ENCODE results near the gene PLD1.

DNA sequence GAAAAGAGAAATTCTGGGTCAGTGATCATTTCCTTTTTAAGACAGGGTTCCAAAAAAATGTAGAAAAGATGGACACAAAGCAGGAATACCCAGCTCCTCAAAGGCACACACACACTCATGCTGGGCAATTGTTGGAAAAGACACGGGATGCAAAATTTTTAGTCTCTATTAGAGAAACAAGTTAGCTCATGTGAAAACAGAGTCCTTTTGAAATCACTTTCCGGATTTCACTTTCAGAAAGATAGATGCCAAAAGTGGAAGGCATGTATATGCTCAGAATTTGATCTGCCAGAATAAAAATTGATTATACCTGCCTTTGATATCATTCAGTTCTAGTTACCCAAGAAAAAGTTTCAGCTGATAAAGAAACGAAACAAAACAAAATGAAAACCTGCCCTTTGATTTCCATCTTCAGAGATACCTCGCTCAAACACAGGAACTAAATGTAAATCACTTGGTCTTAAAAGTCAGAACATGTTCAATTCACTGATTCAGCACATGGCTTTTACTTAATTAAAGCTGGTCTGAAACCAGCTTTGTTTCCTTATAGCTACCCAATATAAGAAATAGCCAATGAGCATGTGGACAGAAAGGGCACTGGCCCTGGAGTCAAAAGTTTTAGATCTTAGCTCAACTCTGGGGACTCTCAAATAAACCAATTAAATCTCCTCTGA is 52.8 kb downstream of the PLD1 start:
- TF ChIP-seq, protein P1, sequence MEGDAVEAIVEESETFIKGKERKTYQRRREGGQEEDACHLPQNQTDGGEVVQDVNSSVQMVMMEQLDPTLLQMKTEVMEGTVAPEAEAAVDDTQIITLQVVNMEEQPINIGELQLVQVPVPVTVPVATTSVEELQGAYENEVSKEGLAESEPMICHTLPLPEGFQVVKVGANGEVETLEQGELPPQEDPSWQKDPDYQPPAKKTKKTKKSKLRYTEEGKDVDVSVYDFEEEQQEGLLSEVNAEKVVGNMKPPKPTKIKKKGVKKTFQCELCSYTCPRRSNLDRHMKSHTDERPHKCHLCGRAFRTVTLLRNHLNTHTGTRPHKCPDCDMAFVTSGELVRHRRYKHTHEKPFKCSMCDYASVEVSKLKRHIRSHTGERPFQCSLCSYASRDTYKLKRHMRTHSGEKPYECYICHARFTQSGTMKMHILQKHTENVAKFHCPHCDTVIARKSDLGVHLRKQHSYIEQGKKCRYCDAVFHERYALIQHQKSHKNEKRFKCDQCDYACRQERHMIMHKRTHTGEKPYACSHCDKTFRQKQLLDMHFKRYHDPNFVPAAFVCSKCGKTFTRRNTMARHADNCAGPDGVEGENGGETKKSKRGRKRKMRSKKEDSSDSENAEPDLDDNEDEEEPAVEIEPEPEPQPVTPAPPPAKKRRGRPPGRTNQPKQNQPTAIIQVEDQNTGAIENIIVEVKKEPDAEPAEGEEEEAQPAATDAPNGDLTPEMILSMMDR (conservative IDR thresholded peaks at IDR 0.05; ENCODE audit: low read length), result no peak
- TF ChIP-seq EZH2phosphoT487 (IDR thresholded peaks at IDR 0.05; ENCODE audit: borderline replicate concordance), result no peak
